ENCODE results near the gene TIMP3.

- no peak for TF ChIP-seq CTCF (IDR thresholded peaks at IDR 0.05; ENCODE audit: low read length)
- TF ChIP-seq EZH2 (optimal IDR thresholded peaks at IDR 0.05; ENCODE audit: low read depth, low read length): no peak
Observed at GRCh38 chr22:32811788-32812545, 10.5 kb downstream of the TIMP3 start.

Measured in MM.1S (cell line).